Astrocyte of the cerebellum (primary cell): ENCODE data around the gene MEI4.

Source experiments
- DNase-seq: peaks from one replicate; pipeline ENCODE4 v3.0.0-alpha.2; 2011; ENCODE audit warnings: low read depth
- H3K4me3 ChIP-seq: 2 replicates; pipeline ENCODE4 v1.5.1; 2011; ENCODE audit warnings: mild to moderate bottlenecking, low read depth, low read length, moderate library complexity
- CTCF ChIP-seq: IDR thresholded peaks from 2 replicates; pipeline ENCODE4 v1.5.1; 2012; ENCODE audit warnings: low read length, low read depth, moderate library complexity, mild to moderate bottlenecking; ENCODE audit errors: missing control alignments
- in situ Hi-C: cut with HindIII; loops from 2 replicates; pipeline ENCODE4 v1.10.0; 2017; ENCODE audit warnings: low sequenced_read_pairs

MEI4 gene

GRCh38 chr6:77844822-77845221 lies 192.0 kb downstream of the MEI4 start:
- in situ Hi-C loops = no loop called here
- TF ChIP-seq CTCF = no peak

GRCh38 chr6:77853401-77853800 lies 200.6 kb downstream of the MEI4 start:
- no peak for TF ChIP-seq CTCF
- in situ Hi-C loops = no loop called here
- H3K4me3 ChIP-seq = no peak overlapping the region
- no peak for DNase-seq

More at GRCh38 chr6:77844822-77845221, 192.0 kb downstream of the MEI4 start:
- no peak overlapping the region for H3K4me3 ChIP-seq
- DNase-seq = no peak

- in situ Hi-C loops = no loop called here
- TF ChIP-seq CTCF = no peak
- H3K4me3 ChIP-seq = no peak overlapping the region
- DNase-seq = no peak
These were observed 203.6 kb downstream of the MEI4 start for GRCh38 chr6:77856391-77856790.

GRCh38 chr6:77857421-77857820 lies 204.6 kb downstream of the MEI4 start:
- TF ChIP-seq CTCF = no peak
- no peak overlapping the region for H3K4me3 ChIP-seq
- DNase-seq = no peak
- in situ Hi-C loops = no loop called here

- no peak overlapping the region for H3K4me3 ChIP-seq
- TF ChIP-seq CTCF = no peak
- in situ Hi-C loops = no loop called here
- no peak for DNase-seq
These were observed 223.5 kb downstream of the MEI4 start for GRCh38 chr6:77876300-77876699.

- TF ChIP-seq CTCF = no peak
These were observed 226.7 kb downstream of the MEI4 start for GRCh38 chr6:77879527-77879926.

GRCh38 chr6:77880501-77880900 lies 227.7 kb downstream of the MEI4 start:
- peak; percentile 16 for DNase-seq
- no peak overlapping the region for H3K4me3 ChIP-seq
- in situ Hi-C loops = no loop called here
- no peak for TF ChIP-seq CTCF

More at GRCh38 chr6:77879527-77879926, 226.7 kb downstream of the MEI4 start:
- no peak overlapping the region for H3K4me3 ChIP-seq
- DNase-seq = no peak
- in situ Hi-C loops = no loop called here
